OCI-LY3 (cell line): ENCODE data around the gene PKD2L1.

ENCODE experiments used
- EZH2phosphoT487 ChIP-seq: fragments of 200-600 bp; shearing (Covaris generic); IDR thresholded peaks from 2 replicates; pipeline ENCODE4 v1.6.1; 2018; ENCODE audit warnings: antibody characterized with exemption, mixed run types, low read depth
- TF ChIP-seq, protein P1 (sequence below): fragments of 200-600, 300-600 bp; sonication (generic); IDR thresholded peaks from 2 replicates; pipeline ENCODE4 v1.5.1; 2014; ENCODE audit warnings: antibody characterized with exemption, low read length, low read depth

- TF ChIP-seq, protein P1, sequence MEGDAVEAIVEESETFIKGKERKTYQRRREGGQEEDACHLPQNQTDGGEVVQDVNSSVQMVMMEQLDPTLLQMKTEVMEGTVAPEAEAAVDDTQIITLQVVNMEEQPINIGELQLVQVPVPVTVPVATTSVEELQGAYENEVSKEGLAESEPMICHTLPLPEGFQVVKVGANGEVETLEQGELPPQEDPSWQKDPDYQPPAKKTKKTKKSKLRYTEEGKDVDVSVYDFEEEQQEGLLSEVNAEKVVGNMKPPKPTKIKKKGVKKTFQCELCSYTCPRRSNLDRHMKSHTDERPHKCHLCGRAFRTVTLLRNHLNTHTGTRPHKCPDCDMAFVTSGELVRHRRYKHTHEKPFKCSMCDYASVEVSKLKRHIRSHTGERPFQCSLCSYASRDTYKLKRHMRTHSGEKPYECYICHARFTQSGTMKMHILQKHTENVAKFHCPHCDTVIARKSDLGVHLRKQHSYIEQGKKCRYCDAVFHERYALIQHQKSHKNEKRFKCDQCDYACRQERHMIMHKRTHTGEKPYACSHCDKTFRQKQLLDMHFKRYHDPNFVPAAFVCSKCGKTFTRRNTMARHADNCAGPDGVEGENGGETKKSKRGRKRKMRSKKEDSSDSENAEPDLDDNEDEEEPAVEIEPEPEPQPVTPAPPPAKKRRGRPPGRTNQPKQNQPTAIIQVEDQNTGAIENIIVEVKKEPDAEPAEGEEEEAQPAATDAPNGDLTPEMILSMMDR = peak; percentile 74
- no peak for TF ChIP-seq EZH2phosphoT487
Measured at GRCh38 chr10:100303724-100304319, 26.2 kb downstream of the PKD2L1 start.
